AG04450 (cell line): ENCODE measurements around the gene TCERG1L. TPM values are rescaled to one million over a fixed set of nuclear protein-coding genes. Genes with fewer than 3 reads are reported as not detected.

Source experiments
- CTCF ChIA-PET: fragments of 300-600, 350-600 bp; formaldehyde crosslinking; extraction: SDS; loops from one replicate; lab custom pipeline; 2022; ENCODE audit warnings: antibody characterized with exemption, inconsistent platforms; lab: Charles Lee
- POLR2A ChIA-PET: fragments of 350-600 bp; formaldehyde crosslinking; extraction: SDS; loops from one replicate; lab custom pipeline; 2021; ENCODE audit warnings: antibody characterized with exemption, inconsistent platforms; lab: Yijun Ruan, JAX
- DNase-seq: peaks from one replicate; pipeline ENCODE4 v3.0.0-alpha.2; 2011; ENCODE audit warnings: low read depth, low spot score
- H3K27ac ChIP-seq: one replicate; pipeline ENCODE4 v1.5.1; 2012; ENCODE audit warnings: low read depth, low read length, control low read depth
- H3K27me3 ChIP-seq: one replicate; pipeline ENCODE4 v1.6.0; 2012; ENCODE audit warnings: low read length; ENCODE audit not compliant: control insufficient read depth, insufficient read depth
- H3K4me3 ChIP-seq: 2 replicates; pipeline ENCODE4 v1.5.1; 2011; ENCODE audit warnings: mild to moderate bottlenecking, low read depth, low read length, control low read depth
- H3K9me3 ChIP-seq: 2 replicates; pipeline ENCODE4 v1.5.1; 2012; ENCODE audit warnings: low read length; ENCODE audit not compliant: control insufficient read depth, insufficient read depth
- polyA plus RNA-seq: library from polyadenylated mRNA; depleted of rRNA; stranded (reverse); fragments of >200 nt; gene quantifications from 2 replicates; pipeline ENCODE4 v1.2.3, GENCODE V29; 2011
- TF ChIP-seq, protein P1 (sequence below): IDR thresholded peaks from 2 replicates; pipeline ENCODE4 v1.5.1; 2011; ENCODE audit warnings: low read depth, low read length, control low read depth, inconsistent platforms

TCERG1L gene
- polyA plus RNA-seq, 1 experiment: not detected

DNA sequence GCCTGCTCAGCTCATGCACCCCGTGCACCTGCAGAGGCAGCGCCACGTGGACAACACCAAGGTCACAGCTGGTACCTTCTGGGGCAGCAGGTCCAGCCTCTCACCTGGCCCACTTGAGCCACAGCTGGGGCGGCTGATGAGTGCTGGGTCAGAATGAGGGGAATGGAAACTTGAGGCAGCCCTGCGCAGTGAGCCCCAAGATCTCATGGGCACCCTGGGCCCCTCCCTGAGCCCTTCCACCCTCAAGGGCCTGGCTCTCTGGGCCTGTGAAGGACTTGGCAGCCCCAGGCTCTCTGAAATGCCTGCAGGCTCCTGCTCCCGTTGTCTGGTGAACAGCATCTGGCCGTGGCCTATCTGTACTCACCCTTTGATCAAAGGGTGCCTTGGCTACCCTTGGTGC is 112.7 kb downstream of the TCERG1L start:
- no peaks in the 10 kb centered on the region for H3K27me3 ChIP-seq
- H3K9me3 ChIP-seq: peaks cover 81% of the 10 kb centered on the region
- no peak for DNase-seq
- CTCF ChIA-PET: no interaction called here
- no peak overlapping the region for H3K27ac ChIP-seq
- H3K4me3 ChIP-seq: no peak overlapping the region
- POLR2A ChIA-PET: no interaction called here
- TF ChIP-seq, protein P1, sequence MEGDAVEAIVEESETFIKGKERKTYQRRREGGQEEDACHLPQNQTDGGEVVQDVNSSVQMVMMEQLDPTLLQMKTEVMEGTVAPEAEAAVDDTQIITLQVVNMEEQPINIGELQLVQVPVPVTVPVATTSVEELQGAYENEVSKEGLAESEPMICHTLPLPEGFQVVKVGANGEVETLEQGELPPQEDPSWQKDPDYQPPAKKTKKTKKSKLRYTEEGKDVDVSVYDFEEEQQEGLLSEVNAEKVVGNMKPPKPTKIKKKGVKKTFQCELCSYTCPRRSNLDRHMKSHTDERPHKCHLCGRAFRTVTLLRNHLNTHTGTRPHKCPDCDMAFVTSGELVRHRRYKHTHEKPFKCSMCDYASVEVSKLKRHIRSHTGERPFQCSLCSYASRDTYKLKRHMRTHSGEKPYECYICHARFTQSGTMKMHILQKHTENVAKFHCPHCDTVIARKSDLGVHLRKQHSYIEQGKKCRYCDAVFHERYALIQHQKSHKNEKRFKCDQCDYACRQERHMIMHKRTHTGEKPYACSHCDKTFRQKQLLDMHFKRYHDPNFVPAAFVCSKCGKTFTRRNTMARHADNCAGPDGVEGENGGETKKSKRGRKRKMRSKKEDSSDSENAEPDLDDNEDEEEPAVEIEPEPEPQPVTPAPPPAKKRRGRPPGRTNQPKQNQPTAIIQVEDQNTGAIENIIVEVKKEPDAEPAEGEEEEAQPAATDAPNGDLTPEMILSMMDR: no peak

DNA sequence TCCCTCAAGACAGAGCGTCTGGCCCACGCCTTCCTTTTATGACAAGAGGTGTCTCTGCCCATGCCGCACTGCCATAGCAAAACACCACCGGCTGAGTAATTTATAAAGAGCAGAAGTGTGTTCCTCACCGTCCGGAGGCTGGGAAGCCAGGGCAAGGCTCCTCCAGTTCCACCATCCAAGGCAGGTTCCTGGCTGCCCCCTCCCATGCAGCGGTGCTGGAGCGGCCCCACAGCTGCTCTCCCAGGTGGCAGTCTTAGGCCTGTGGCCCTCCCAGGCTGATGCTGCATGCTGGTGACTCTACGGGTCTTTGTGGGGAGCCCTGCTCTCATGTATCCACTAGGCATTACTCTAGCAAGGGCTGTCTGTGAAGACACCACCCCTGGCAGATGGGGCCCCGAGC is 113.1 kb downstream of the TCERG1L start:
- H3K27me3 ChIP-seq: no peaks in the 10 kb centered on the region
- POLR2A ChIA-PET: no interaction called here
- DNase-seq: no peak
- H3K27ac ChIP-seq: no peak overlapping the region
- CTCF ChIA-PET: no interaction called here
- TF ChIP-seq, protein P1: no peak
- no peak overlapping the region for H3K4me3 ChIP-seq
- H3K9me3 ChIP-seq: peaks cover 78% of the 10 kb centered on the region

DNA sequence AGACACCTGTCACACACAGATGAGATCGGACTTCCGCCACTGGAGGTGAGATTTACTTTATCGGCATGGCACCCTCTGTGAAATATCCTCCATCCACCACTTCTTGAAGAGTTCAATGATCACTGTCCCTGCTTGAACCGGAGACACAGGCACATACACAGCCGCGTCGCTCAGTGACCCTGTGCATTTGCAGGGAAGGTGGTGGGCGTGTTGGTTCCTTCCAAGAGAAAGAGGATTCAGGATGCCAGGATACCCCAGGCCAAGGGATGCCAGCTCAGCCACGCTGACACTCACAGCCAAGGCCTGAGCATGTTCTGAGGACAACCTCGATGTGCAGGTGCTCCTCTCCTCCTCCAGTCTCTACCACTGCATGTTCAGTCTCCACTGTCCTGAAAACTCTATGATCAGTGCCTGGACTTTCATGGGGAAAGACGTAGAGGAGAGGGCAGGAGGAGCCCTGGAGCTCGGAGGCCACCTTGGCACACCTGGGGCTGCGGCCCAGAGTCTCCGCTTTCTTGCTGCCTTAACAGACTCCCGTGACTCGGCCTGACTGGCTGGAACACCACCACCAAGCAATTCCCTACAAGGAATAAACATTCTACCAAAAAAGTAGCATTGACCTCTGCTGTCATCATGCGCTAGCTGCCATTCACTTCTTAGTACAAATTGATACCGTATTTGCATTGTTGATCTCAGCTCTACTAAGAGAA is 115.2 kb downstream of the TCERG1L start:
- POLR2A ChIA-PET: no interaction called here
- CTCF ChIA-PET: no interaction called here
- no peak overlapping the region for H3K4me3 ChIP-seq
- no peaks in the 10 kb centered on the region for H3K27me3 ChIP-seq
- no peak overlapping the region for H3K27ac ChIP-seq
- H3K9me3 ChIP-seq: peaks cover 63% of the 10 kb centered on the region
- TF ChIP-seq, protein P1: no peak
- DNase-seq: no peak

DNA sequence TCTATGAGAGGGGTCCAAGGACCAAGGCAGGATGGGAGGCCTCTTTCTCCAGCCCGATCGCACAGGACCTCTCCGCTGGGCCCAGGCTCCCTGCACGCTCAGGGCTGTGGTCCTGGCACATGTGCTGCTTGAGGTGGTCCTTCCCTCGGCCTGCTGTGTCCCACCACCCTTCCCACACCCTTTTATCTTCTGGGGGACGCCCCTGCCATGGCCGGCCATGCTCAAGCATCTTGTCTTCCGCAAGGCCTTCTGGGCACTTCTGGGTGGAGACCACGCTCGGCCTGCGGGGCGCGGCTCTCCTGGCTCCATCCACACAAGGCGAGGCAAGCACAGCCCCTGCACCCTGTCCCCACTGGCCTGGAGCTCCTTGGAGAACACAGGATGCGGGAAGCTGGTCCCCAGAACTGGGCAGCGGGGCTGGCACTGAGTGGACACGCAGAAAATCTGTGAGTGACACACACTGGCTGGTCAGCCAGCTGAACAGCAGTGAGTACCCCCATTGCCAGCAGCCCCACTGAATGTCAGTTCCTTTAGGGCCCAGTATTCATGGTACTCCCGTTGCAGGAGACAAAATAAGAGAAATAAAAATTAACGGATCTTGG is 115.9 kb downstream of the TCERG1L start:
- H3K4me3 ChIP-seq: no peak overlapping the region
- no peak overlapping the region for H3K27ac ChIP-seq
- ChIA-PET POLR2A (no interaction called here), CTCF (no interaction called here)
- no peaks in the 10 kb centered on the region for H3K27me3 ChIP-seq
- DNase-seq: no peak
- TF ChIP-seq, protein P1: no peak
- H3K9me3 ChIP-seq: peaks cover 56% of the 10 kb centered on the region

DNA sequence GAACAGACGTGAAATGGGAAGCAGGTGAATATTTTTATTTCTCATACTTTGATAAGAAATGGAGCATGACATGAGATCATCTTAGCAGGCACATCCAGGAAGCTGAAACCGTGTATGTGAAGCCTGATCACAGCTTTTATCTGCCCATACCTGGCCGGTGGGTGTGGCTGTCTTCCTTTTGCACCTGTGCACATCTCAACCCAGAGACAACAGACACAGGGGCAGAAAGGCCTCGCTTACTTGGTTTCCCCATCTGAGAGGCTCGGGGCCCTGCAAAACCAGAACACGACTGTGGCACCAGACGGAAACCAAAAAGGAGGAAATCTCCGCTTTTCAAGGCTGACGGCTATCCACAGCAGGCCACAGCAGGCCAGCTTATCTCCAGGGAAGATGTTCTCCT is 116.4 kb downstream of the TCERG1L start:
- no peak for DNase-seq
- Histone ChIP-seq H3K27ac (no peak overlapping the region), H3K4me3 (no peak overlapping the region), H3K27me3 (no peaks in the 10 kb centered on the region), H3K9me3 (peaks cover 52% of the 10 kb centered on the region)
- POLR2A ChIA-PET: no interaction called here
- TF ChIP-seq, protein P1: no peak
- CTCF ChIA-PET: no interaction called here
